Heart left ventricle (tissue), 13 donors: ENCODE results near the gene RNGTT.

ENCODE experiments used
- CTCF ChIP-seq, 12 donors: fragments of 200-600 bp; sonication (generic) in 4 of 12; IDR thresholded peaks; one replicate each; pipeline versions ENCODE4 v1.5.0 to v1.8.0; 2018 to 2022; ENCODE audit warnings: antibody characterized with exemption in 12 of 12, mild to moderate bottlenecking in 5 of 12
- POLR2A ChIP-seq, 2 donors: fragments of 450-650 bp; IDR thresholded peaks; one replicate each; pipeline ENCODE4 v1.6.1; 2017; ENCODE audit warnings: antibody characterized with exemption in 2 of 2, mild to moderate bottlenecking in 2 of 2, moderate library complexity in 2 of 2
- donor health status: ischemic (EF 13 %, LVEDD 7.1; RV severe dilation, severe dysfunction).
- donor health status: DM: no; HTN: yes; CAD: no.
- donor health status: DM: no; HTN: no; CAD: no.
- donor health status: ischemic (EF 25% LVEDD 6.9; RV normal size, moderate dysfunction).
- donor health status: ischemic (EF 25% LVEDD 5.7; RV mildly dilated, moderate dysfunction).
- donor health status: ischemic (EF 35%, LVEDD 5.7; RV mildly dilated, moderate dysfunction).
- donor health status: nonischemic (EF 11% LVEDD 7.7; RV severe dilation, severe dysfunction).
- donor health status: DM: yes; HTN: yes; CAD: no.
- donor health status: PGD.
- donor health status: ischemic (EF 29% LVEDD 5.4; RV normal size, mild dysfunction).
- donor health status: nonischemic (EF 23%, LVEDD 6.1; RV moderate dilation, normal function).

GRCh38 chr6:88970301-88970700, 6.9 kb upstream of the RNGTT start:
- TF ChIP-seq CTCF (IDR thresholded peaks at IDR 0.05) (no peak), POLR2A (IDR thresholded peaks at IDR 0.05) (no peak)
